PFSK-1 (cell line): Measurements from ENCODE around the gene DLGAP4.

Experiments
- FOXP2 ChIP-seq: optimal IDR thresholded peaks from 2 replicates; pipeline ENCODE3; 2011; ENCODE audit warnings: borderline replicate concordance, control low read depth, inconsistent platforms; ENCODE audit not compliant: insufficient read depth; ENCODE audit errors: extremely low read length, extremely low read depth
- POLR2AphosphoS5 ChIP-seq: IDR thresholded peaks from 2 replicates; pipeline ENCODE4 v1.6.1; 2012; ENCODE audit warnings: low read depth, mild to moderate bottlenecking, control low read depth, low read length, moderate library complexity
- SIN3A ChIP-seq: IDR thresholded peaks from 2 replicates; pipeline ENCODE4 v1.6.1; 2012; ENCODE audit warnings: mild to moderate bottlenecking, low read length, moderate library complexity, borderline replicate concordance; ENCODE audit not compliant: insufficient read depth
- TAF1 ChIP-seq: IDR thresholded peaks from 2 replicates; pipeline ENCODE4 v1.6.1; 2012; ENCODE audit warnings: low read length, control low read depth, borderline replicate concordance; ENCODE audit not compliant: insufficient read depth
- TF ChIP-seq, protein P1 (sequence below), 2 experiments: IDR thresholded peaks; 2 replicates each; pipeline versions ENCODE4 v1.6.1 to v1.8.0; 2011 to 2012; ENCODE audit warnings: low read depth in 2 of 2, low read length in 2 of 2, control low read depth in 1 of 2, inconsistent platforms in 1 of 2, mild to moderate bottlenecking in 1 of 2, moderate library complexity in 1 of 2; ENCODE audit not compliant: insufficient read depth in 1 of 2

- no peak for TF ChIP-seq POLR2AphosphoS5
- TF ChIP-seq SIN3A = no peak
- TF ChIP-seq, protein P1, sequence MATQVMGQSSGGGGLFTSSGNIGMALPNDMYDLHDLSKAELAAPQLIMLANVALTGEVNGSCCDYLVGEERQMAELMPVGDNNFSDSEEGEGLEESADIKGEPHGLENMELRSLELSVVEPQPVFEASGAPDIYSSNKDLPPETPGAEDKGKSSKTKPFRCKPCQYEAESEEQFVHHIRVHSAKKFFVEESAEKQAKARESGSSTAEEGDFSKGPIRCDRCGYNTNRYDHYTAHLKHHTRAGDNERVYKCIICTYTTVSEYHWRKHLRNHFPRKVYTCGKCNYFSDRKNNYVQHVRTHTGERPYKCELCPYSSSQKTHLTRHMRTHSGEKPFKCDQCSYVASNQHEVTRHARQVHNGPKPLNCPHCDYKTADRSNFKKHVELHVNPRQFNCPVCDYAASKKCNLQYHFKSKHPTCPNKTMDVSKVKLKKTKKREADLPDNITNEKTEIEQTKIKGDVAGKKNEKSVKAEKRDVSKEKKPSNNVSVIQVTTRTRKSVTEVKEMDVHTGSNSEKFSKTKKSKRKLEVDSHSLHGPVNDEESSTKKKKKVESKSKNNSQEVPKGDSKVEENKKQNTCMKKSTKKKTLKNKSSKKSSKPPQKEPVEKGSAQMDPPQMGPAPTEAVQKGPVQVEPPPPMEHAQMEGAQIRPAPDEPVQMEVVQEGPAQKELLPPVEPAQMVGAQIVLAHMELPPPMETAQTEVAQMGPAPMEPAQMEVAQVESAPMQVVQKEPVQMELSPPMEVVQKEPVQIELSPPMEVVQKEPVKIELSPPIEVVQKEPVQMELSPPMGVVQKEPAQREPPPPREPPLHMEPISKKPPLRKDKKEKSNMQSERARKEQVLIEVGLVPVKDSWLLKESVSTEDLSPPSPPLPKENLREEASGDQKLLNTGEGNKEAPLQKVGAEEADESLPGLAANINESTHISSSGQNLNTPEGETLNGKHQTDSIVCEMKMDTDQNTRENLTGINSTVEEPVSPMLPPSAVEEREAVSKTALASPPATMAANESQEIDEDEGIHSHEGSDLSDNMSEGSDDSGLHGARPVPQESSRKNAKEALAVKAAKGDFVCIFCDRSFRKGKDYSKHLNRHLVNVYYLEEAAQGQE (IDR thresholded peaks at IDR 0.05; ENCODE audit: insufficient read depth in 1 of 2, low read depth in 2 of 2, low read length in 2 of 2) = no peak
- TF ChIP-seq TAF1 = no peak
- no peak for TF ChIP-seq FOXP2
Measured at GRCh38 chr20:36565520-36565919, 259.4 kb downstream of the DLGAP4 start.
